Measurements from ENCODE around the gene PUM1.

DNA sequence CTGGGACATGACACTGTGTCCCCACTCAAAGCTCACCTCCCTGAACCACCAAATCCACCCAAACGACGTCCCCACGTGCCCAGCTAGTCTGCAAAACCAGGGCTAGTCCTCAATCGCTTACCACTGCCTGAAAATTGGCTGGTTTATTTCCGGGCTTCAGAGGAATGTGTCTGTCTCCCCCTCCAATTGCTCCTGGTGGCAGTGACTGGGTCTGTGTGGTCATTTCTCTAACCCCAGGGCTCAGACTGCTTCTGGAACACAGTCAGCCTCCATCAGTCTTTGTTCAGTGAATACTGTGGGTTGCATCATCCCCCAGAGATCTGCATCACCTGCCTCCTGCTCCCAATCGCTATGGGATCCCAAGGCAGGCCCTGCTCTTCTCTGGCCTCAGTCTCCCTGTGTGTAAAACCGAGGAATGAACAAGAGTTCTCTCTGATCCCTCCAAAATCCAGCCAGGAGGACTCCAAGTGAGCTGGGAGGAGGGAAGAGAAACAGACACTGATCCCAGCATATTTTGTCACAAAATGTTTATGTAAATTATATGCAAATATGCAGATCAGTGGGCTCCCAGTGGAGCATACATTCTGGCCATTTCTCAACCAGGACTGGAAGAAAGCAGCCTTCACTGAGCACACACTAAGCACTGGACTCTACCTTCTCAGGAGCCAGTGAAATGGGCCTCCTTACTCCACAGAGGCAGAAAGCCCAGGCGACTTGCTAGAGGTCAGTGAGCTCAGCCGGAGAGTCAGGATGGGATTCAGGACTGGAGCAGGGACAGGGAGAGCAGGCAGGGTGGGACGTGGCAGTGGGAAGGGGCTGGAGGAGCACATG lies 177.8 kb downstream of the PUM1 start:
- TF ChIP-seq, protein P1, sequence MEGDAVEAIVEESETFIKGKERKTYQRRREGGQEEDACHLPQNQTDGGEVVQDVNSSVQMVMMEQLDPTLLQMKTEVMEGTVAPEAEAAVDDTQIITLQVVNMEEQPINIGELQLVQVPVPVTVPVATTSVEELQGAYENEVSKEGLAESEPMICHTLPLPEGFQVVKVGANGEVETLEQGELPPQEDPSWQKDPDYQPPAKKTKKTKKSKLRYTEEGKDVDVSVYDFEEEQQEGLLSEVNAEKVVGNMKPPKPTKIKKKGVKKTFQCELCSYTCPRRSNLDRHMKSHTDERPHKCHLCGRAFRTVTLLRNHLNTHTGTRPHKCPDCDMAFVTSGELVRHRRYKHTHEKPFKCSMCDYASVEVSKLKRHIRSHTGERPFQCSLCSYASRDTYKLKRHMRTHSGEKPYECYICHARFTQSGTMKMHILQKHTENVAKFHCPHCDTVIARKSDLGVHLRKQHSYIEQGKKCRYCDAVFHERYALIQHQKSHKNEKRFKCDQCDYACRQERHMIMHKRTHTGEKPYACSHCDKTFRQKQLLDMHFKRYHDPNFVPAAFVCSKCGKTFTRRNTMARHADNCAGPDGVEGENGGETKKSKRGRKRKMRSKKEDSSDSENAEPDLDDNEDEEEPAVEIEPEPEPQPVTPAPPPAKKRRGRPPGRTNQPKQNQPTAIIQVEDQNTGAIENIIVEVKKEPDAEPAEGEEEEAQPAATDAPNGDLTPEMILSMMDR (IDR thresholded peaks at IDR 0.05): no peak
- TF ChIP-seq POLR2A (IDR thresholded peaks at IDR 0.05): no peak
